ENCODE data around the gene ACY1.

DNA sequence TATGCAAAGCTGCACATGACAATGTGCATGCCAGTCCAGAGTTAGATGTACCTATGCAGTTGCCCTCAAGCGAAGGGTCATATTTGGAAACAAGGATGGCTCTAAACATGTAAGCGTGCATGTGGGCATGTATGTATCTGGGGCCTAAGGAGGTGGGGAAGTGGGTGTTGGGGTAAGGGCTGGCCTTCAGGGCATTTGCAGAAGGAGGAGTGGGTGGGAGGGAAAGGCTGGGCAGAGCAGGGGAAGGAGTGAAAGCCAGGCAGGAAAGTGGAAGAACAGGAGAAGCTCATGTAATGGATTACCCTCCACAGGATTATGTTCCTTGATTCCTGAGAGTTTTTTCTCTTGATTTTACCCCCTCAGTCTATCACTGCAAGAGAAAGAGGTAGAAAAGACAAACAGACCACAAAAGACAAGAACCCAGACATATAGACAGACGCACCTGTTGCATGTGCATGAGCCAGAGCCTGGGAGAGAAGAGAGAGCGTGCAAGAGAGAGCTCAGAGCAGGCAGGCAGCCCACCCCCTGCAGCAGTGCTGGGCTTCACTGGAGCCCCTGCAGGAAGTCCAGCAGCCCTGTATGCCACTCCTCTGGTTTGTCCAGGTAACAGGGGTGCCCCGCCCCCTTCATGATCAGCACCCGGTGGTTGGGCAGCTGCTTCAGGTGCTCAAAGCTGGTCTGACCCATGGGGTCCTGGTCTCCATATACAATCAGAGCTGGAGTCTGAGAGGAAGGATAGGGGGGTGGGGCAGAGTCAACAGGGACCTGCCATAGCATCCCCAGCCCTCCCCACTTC, 14.3 kb upstream of the ACY1 start:
- TF ChIP-seq, protein P1, sequence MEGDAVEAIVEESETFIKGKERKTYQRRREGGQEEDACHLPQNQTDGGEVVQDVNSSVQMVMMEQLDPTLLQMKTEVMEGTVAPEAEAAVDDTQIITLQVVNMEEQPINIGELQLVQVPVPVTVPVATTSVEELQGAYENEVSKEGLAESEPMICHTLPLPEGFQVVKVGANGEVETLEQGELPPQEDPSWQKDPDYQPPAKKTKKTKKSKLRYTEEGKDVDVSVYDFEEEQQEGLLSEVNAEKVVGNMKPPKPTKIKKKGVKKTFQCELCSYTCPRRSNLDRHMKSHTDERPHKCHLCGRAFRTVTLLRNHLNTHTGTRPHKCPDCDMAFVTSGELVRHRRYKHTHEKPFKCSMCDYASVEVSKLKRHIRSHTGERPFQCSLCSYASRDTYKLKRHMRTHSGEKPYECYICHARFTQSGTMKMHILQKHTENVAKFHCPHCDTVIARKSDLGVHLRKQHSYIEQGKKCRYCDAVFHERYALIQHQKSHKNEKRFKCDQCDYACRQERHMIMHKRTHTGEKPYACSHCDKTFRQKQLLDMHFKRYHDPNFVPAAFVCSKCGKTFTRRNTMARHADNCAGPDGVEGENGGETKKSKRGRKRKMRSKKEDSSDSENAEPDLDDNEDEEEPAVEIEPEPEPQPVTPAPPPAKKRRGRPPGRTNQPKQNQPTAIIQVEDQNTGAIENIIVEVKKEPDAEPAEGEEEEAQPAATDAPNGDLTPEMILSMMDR (IDR thresholded peaks at IDR 0.05; ENCODE audit: insufficient read depth, low read length): no peak
- TF ChIP-seq, protein P2, sequence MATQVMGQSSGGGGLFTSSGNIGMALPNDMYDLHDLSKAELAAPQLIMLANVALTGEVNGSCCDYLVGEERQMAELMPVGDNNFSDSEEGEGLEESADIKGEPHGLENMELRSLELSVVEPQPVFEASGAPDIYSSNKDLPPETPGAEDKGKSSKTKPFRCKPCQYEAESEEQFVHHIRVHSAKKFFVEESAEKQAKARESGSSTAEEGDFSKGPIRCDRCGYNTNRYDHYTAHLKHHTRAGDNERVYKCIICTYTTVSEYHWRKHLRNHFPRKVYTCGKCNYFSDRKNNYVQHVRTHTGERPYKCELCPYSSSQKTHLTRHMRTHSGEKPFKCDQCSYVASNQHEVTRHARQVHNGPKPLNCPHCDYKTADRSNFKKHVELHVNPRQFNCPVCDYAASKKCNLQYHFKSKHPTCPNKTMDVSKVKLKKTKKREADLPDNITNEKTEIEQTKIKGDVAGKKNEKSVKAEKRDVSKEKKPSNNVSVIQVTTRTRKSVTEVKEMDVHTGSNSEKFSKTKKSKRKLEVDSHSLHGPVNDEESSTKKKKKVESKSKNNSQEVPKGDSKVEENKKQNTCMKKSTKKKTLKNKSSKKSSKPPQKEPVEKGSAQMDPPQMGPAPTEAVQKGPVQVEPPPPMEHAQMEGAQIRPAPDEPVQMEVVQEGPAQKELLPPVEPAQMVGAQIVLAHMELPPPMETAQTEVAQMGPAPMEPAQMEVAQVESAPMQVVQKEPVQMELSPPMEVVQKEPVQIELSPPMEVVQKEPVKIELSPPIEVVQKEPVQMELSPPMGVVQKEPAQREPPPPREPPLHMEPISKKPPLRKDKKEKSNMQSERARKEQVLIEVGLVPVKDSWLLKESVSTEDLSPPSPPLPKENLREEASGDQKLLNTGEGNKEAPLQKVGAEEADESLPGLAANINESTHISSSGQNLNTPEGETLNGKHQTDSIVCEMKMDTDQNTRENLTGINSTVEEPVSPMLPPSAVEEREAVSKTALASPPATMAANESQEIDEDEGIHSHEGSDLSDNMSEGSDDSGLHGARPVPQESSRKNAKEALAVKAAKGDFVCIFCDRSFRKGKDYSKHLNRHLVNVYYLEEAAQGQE (IDR thresholded peaks at IDR 0.05; ENCODE audit: insufficient replicate concordance, low read depth): no peak
- no peak for TF ChIP-seq POLR2AphosphoS5 (IDR thresholded peaks at IDR 0.05; ENCODE audit: low read depth)
- TF ChIP-seq SPI1 (IDR thresholded peaks at IDR 0.05; ENCODE audit: borderline replicate concordance, low read depth): no peak
